HepG2 (cell line): Measurements from ENCODE around the gene TAF6L. TPM values are rescaled to one million over a fixed set of nuclear protein-coding genes. Genes with fewer than 3 reads are reported as not detected.

Source experiments
- ELK4 ChIP-seq: sonication (generic); formaldehyde crosslinking; IDR thresholded peaks from 2 replicates; pipeline ENCODE4 v1.9.0; 2021; ENCODE audit warnings: missing genetic modification reagents, borderline replicate concordance
- GLI4 ChIP-seq: sonication (generic); formaldehyde crosslinking; IDR thresholded peaks from 2 replicates; pipeline ENCODE4 v1.5.1; 2020; ENCODE audit warnings: missing genetic modification reagents, mild to moderate bottlenecking, moderate library complexity, borderline replicate concordance
- NR2F1 ChIP-seq, 2 experiments: fragments of 450-650 bp in 1 of 2; formaldehyde crosslinking in 1 of 2; IDR thresholded peaks; 2 replicates each; pipeline versions ENCODE4 v1.5.0 to v1.6.1; 2016 to 2020; ENCODE audit warnings: mild to moderate bottlenecking in 1 of 2, missing compliant biosample characterization in 1 of 2, missing genetic modification reagents in 1 of 2, moderate library complexity in 1 of 2
- PHF8 ChIP-seq: sonication (generic); formaldehyde crosslinking; IDR thresholded peaks from 2 replicates; pipeline ENCODE4 v1.5.0; 2020; ENCODE audit warnings: missing genetic modification reagents
- POLR2AphosphoS2 ChIP-seq: IDR thresholded peaks from 2 replicates; pipeline ENCODE4 v1.6.1; 2011; ENCODE audit warnings: low read depth, low read length, improper control_type of control experiment
- POLR2G ChIP-seq: fragments of 200-400 bp; formaldehyde crosslinking; IDR thresholded peaks from 2 replicates; pipeline ENCODE4 v1.6.1; 2018; ENCODE audit warnings: mild to moderate bottlenecking, low read depth, low read length, moderate library complexity
- SMAD1 ChIP-seq: sonication (generic); formaldehyde crosslinking; IDR thresholded peaks from 2 replicates; pipeline ENCODE4 v1.4.0; 2020; ENCODE audit warnings: missing genetic modification reagents, low read depth, mild to moderate bottlenecking, borderline replicate concordance
- ZBTB14 ChIP-seq: sonication (generic); formaldehyde crosslinking; IDR thresholded peaks from 2 replicates; pipeline ENCODE4 v1.4.0; 2020; ENCODE audit warnings: missing genetic modification reagents
- ZBTB34 ChIP-seq: sonication (generic); formaldehyde crosslinking; IDR thresholded peaks from 2 replicates; pipeline ENCODE4 v1.8.0; 2022; ENCODE audit warnings: mild to moderate bottlenecking, missing genetic modification reagents
- ZBTB42 ChIP-seq: sonication (generic); formaldehyde crosslinking; IDR thresholded peaks from 2 replicates; pipeline ENCODE4 v1.5.0; 2020; ENCODE audit warnings: mild to moderate bottlenecking, missing genetic modification reagents
- ZFX ChIP-seq: sonication (generic); formaldehyde crosslinking; IDR thresholded peaks from 2 replicates; pipeline ENCODE4 v1.4.0; 2020; ENCODE audit warnings: mild to moderate bottlenecking, low read depth, missing genetic modification reagents, moderate library complexity
- ZHX2 ChIP-seq, 2 experiments: sonication (generic) in 1 of 2; formaldehyde crosslinking in 1 of 2; IDR thresholded peaks; 2 replicates each; pipeline versions ENCODE4 v1.6.1 to v1.9.0; 2014 to 2022; ENCODE audit warnings: antibody characterized with exemption in 1 of 2, borderline replicate concordance in 1 of 2, inconsistent platforms in 1 of 2, low read depth in 1 of 2, missing genetic modification reagents in 1 of 2
- ZNF234 ChIP-seq: sonication (generic); formaldehyde crosslinking; conservative IDR thresholded peaks from 2 replicates; pipeline ENCODE4 v1.5.1; 2020; ENCODE audit warnings: mild to moderate bottlenecking, missing genetic modification reagents
- ZNF513 ChIP-seq: sonication (generic); formaldehyde crosslinking; conservative IDR thresholded peaks from 2 replicates; pipeline ENCODE4 v1.5.0; 2020; ENCODE audit warnings: missing genetic modification reagents
- ZNF772 ChIP-seq: sonication (generic); formaldehyde crosslinking; IDR thresholded peaks from 2 replicates; pipeline ENCODE4 v1.5.0; 2020; ENCODE audit warnings: mild to moderate bottlenecking, missing genetic modification reagents
- polyA plus RNA-seq, 8 experiments: library from polyadenylated mRNA; depleted of rRNA in 3 of 8; stranded (reverse) in 7 of 8; unstranded in 1 of 8; fragments of >200 nt; fragmentation: Illumina TruSeq in 4 of 8; extraction: Trizol in 4 of 8; gene quantifications; 2 replicates each; pipeline versions ENCODE4 v1.2.1 to v1.2.3, GENCODE V29; 2011 to 2016; ENCODE audit warnings: low read depth in 4 of 8, missing spikeins in 1 of 8, mixed read lengths in 1 of 8; ENCODE audit not compliant: insufficient read depth in 1 of 8
- total RNA-seq, 5 experiments: library from RNA; depleted of rRNA; stranded (reverse); fragments of >200 nt; fragmentation: Illumina TruSeq; extraction: Trizol; gene quantifications; 2 replicates each; pipeline ENCODE4 v1.2.3, GENCODE V29; 2016; ENCODE audit warnings: low read depth in 1 of 5

Gene TAF6L
- total and polyA plus RNA-seq, 2 of the 13 experiments (the other 11 are each of a cell fraction or from before 2014, with no cell fraction given): 12.6 to 19.4 TPM

- TF ChIP-seq ZHX2 (IDR thresholded peaks at IDR 0.05; ENCODE audit: low read depth) (peak; percentile 67; the same call in 1 of the 2 replicates), ZHX2 (CRISPR knock-in tag; IDR thresholded peaks at IDR 0.05; ENCODE audit: borderline replicate concordance) (peak; percentile 75; the same call in 1 of the 2 replicates), ZNF234 (CRISPR knock-in tag) (no peak), ZNF772 (CRISPR knock-in tag) (peak; percentile 27; the same call in 1 of the 2 replicates), ZBTB14 (CRISPR knock-in tag) (no peak; the same call in 1 of the 2 replicates), POLR2AphosphoS2 (peak; percentile 96), PHF8 (CRISPR knock-in tag) (peak; percentile 98), SMAD1 (0 out of 2 replicates have a peak, but pooled peaks have one; percentile 29), POLR2G (peak; percentile 100), ZNF513 (no peak), ZBTB34 (CRISPR knock-in tag) (no peak), ZBTB42 (CRISPR knock-in tag) (no peak; the same call in 1 of the 2 replicates), GLI4 (peak; percentile 5; the same call in 1 of the 2 replicates), NR2F1 (CRISPR knock-in tag; IDR thresholded peaks at IDR 0.05) (no peak), ELK4 (CRISPR knock-in tag) (no peak), ZFX (CRISPR knock-in tag) (peak; percentile 99)
Observed at GRCh38 chr11:62805076-62805892, 34.1 kb downstream of the TAF6L start, which contains the start of gene NXF1 (continued).
